Activated CD4-positive, alpha-beta T cell treated with anti-CD3 and anti-CD28 coated beads for 48 hours (primary cell): ENCODE data around the gene NR1H4.
"Not testable (repeated sequence)": the region's sequence is repeated elsewhere in the genome, so short reads cannot be mapped to it uniquely, and the experiment has no call there.

ENCODE experiments used
- DNase-seq: peaks from one replicate; pipeline ENCODE4 v3.0.0-alpha.2; 2020

The NR1H4 gene

GRCh38 chr12:100473716-100474150, at the start of gene NR1H4:
TSS of gene NR1H4 (plus strand) at chr12:100473866. CDS start at chr12:100493324, 19,458 bp downstream.
- no peak for DNase-seq

- no peak for DNase-seq
Measured at GRCh38 chr12:100426145-100426544, 47.5 kb upstream of the NR1H4 start.

- no peak for DNase-seq
Measured at GRCh38 chr12:100427078-100427477, 46.6 kb upstream of the NR1H4 start.

- not testable (repeated sequence) for DNase-seq
Measured at GRCh38 chr12:100430251-100430650, 43.4 kb upstream of the NR1H4 start.

GRCh38 chr12:100433701-100434100, 40.0 kb upstream of the NR1H4 start:
- no peak for DNase-seq

- no peak for DNase-seq
Measured at GRCh38 chr12:100434177-100434576, 39.5 kb upstream of the NR1H4 start.

- DNase-seq, result no peak
Measured at GRCh38 chr12:100435957-100436356, 37.7 kb upstream of the NR1H4 start.

- no peak for DNase-seq
Measured at GRCh38 chr12:100437038-100437841, 36.4 kb upstream of the NR1H4 start.

- no peak for DNase-seq
Measured at GRCh38 chr12:100439797-100440196, 33.9 kb upstream of the NR1H4 start.

GRCh38 chr12:100442403-100442802, 31.3 kb upstream of the NR1H4 start:
- DNase-seq, result no peak

- DNase-seq, result no peak
Measured at GRCh38 chr12:100443434-100443833, 30.2 kb upstream of the NR1H4 start.

GRCh38 chr12:100445081-100445481, 28.6 kb upstream of the NR1H4 start:
- no peak for DNase-seq

GRCh38 chr12:100447381-100447780, 26.3 kb upstream of the NR1H4 start:
- no peak for DNase-seq

GRCh38 chr12:100448656-100449055, 25.0 kb upstream of the NR1H4 start:
- no peak for DNase-seq

GRCh38 chr12:100450735-100451134, 22.9 kb upstream of the NR1H4 start:
- no peak for DNase-seq

GRCh38 chr12:100453951-100454350, 19.7 kb upstream of the NR1H4 start:
- DNase-seq, result no peak

- no peak for DNase-seq
Measured at GRCh38 chr12:100455896-100456295, 17.8 kb upstream of the NR1H4 start.

- no peak for DNase-seq
Measured at GRCh38 chr12:100458191-100458590, 15.5 kb upstream of the NR1H4 start.

- no peak for DNase-seq
Measured at GRCh38 chr12:100460702-100461101, 13.0 kb upstream of the NR1H4 start.

GRCh38 chr12:100461330-100461973, 12.2 kb upstream of the NR1H4 start:
- DNase-seq, result no peak

GRCh38 chr12:100463661-100464060, 10.0 kb upstream of the NR1H4 start:
- no peak for DNase-seq

- DNase-seq, result no peak
Measured at GRCh38 chr12:100464529-100464928, 9.1 kb upstream of the NR1H4 start.

GRCh38 chr12:100468126-100468525, 5.5 kb upstream of the NR1H4 start:
- no peak for DNase-seq

- no peak for DNase-seq
Measured at GRCh38 chr12:100472325-100472724, 1.3 kb upstream of the NR1H4 start.
